H1 (cell line): ENCODE measurements around the gene GALNT17. TPM values are rescaled to one million over a fixed set of nuclear protein-coding genes. Genes with fewer than 3 reads are reported as not detected.

Experiments
- POU5F1 ChIP-seq: IDR thresholded peaks from 2 replicates; pipeline ENCODE4 v1.6.1; 2011; ENCODE audit warnings: low read depth, mild to moderate bottlenecking, low read length, moderate library complexity
- polyA plus RNA-seq, 7 experiments: library from polyadenylated mRNA; depleted of rRNA in 3 of 7; stranded (reverse) in 5 of 7; unstranded in 2 of 7; fragments of >200 nt in 5 of 7; fragments of 200-250 nt in 2 of 7; gene quantifications; 1 replicate in 5 of 7; 2 replicates in 1 of 7; 4 replicates in 1 of 7; pipeline versions ENCODE4 v1.2.1 to v1.2.3, GENCODE V29; 2011 to 2013; ENCODE audit warnings: missing spikeins in 2 of 7, mixed read lengths in 2 of 7
- total RNA-seq: library from RNA; stranded (reverse); fragmentation: NEBNext Ultra II Directional; extraction: Animal tissue kit (Norgen Biotek cat#: 25700); gene quantifications from 2 replicates; pipeline ENCODE4 v1.2.1, GENCODE V29; 2021

Gene GALNT17
- total and polyA plus RNA-seq, 2 of the 8 experiments (the other 6 are each of a cell fraction or from before 2014, with no cell fraction given), result 37.7 to 47.0 TPM

GRCh38 chr7:71750290-71750689 is 618.3 kb downstream of the GALNT17 start (continued):
- no peak for TF ChIP-seq POU5F1
